Measurements from ENCODE around the gene CTDSPL2.
"Not testable (repeated sequence)": the region's sequence is repeated elsewhere in the genome, so short reads cannot be mapped to it uniquely, and the experiment has no call there.

DNA sequence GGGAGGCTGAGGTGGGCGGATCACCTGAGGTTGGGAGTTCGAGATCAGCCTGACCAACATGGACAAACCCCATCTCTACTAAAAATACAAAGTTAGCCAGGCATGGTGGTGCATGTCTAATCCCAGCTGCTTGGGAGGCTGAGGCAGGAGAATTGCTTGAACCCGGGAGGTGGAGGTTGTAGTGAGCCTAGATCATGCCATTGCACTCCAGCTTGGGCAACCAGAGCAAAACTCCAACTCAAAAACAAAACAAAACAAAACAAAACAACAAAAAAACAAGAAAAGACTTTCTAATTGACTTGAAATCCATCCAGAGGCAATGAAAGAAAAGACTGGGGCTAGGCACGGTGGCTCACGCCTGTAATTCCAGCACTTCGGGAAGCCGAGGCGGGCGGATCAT, 121.7 kb downstream of the CTDSPL2 start:
- TF ChIP-seq, protein P1, sequence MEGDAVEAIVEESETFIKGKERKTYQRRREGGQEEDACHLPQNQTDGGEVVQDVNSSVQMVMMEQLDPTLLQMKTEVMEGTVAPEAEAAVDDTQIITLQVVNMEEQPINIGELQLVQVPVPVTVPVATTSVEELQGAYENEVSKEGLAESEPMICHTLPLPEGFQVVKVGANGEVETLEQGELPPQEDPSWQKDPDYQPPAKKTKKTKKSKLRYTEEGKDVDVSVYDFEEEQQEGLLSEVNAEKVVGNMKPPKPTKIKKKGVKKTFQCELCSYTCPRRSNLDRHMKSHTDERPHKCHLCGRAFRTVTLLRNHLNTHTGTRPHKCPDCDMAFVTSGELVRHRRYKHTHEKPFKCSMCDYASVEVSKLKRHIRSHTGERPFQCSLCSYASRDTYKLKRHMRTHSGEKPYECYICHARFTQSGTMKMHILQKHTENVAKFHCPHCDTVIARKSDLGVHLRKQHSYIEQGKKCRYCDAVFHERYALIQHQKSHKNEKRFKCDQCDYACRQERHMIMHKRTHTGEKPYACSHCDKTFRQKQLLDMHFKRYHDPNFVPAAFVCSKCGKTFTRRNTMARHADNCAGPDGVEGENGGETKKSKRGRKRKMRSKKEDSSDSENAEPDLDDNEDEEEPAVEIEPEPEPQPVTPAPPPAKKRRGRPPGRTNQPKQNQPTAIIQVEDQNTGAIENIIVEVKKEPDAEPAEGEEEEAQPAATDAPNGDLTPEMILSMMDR (IDR thresholded peaks at IDR 0.05): not testable (repeated sequence)
- not testable (repeated sequence) for TF ChIP-seq EP300 (IDR thresholded peaks at IDR 0.05)

Data from suprapubic skin (tissue), 3 donors.